HCT116 (cell line): ENCODE measurements around the gene GYG1. TPM values are rescaled to one million over a fixed set of nuclear protein-coding genes. Genes with fewer than 3 reads are reported as not detected.

Source experiments
- ATAC-seq: fragments of 200-7000 bp; cut with Tn5 transposase; 2 replicates; pipeline ENCODE4 v1.9.1; 2020; ENCODE audit warnings: mild to moderate bottlenecking, moderate library complexity
- BruUV-seq: library from RNA; stranded (reverse); fragments of 400-500 nt; replicated peaks from 2 replicates; lab custom pipeline; 2021; lab: Mats Ljungman, UMichigan
- CTCF ChIA-PET: fragments of 300-600 bp; sonication (Branson Sonifier 250); formaldehyde crosslinking; loops from one replicate; lab custom pipeline; 2021; ENCODE audit warnings: antibody characterized with exemption; lab: Charles Lee
- POLR2A ChIA-PET: fragments of 300-600, 350-600 bp; sonication (Branson Sonifier 250); formaldehyde crosslinking; loops from one replicate; lab custom pipeline; 2021; ENCODE audit warnings: antibody characterized with exemption; lab: Charles Lee
- RAD21 ChIA-PET, 2 experiments: fragments of 300-600 bp; sonication (Branson Sonifier 250); formaldehyde crosslinking; loops; one replicate each; lab custom pipeline; 2023; ENCODE audit warnings: low total read pairs in 2 of 2; ENCODE audit not compliant: uncharacterized antibody in 2 of 2, unreplicated experiment in 2 of 2, low non-redundant PET in 1 of 2; lab: Charles Lee
- DNase-seq: peaks from one replicate; pipeline ENCODE4 v3.0.0-alpha.2; 2010; ENCODE audit warnings: low read depth, low spot score
- H2AFZ ChIP-seq: fragments of 200-600 bp; shearing (Covaris generic), sonication (generic); 2 replicates; pipeline ENCODE4 v1.6.1; 2017; ENCODE audit warnings: low read depth, mixed run types, mixed read lengths, antibody characterized with exemption, low read length; ENCODE audit not compliant: poor library complexity, severe bottlenecking
- H3K27ac ChIP-seq: 2 replicates; pipeline ENCODE4 v1.5.1; 2012; ENCODE audit warnings: low read depth, low read length
- H3K27me3 ChIP-seq: fragments of 200-600 bp; sonication (generic); 2 replicates; pipeline ENCODE4 v1.6.1; 2016; ENCODE audit warnings: mixed run types, low read length, mixed read lengths; ENCODE audit not compliant: insufficient read depth
- H3K36me3 ChIP-seq, 2 experiments: fragments of 200-500 bp in 1 of 2; fragments of 200-600 bp in 1 of 2; sonication (Bioruptor generic) in 1 of 2; sonication (generic) in 1 of 2; 2 replicates each; pipeline versions ENCODE4 v1.5.1 to v1.6.1; 2014 to 2016; ENCODE audit warnings: low read length in 2 of 2, inconsistent platforms in 1 of 2, mixed read lengths in 1 of 2, mixed run types in 1 of 2; ENCODE audit not compliant: insufficient read depth in 2 of 2, control insufficient read depth in 1 of 2
- H3K4me1 ChIP-seq, 2 experiments: fragments of 200-600 bp in 1 of 2; sonication (generic) in 1 of 2; 2 replicates each; pipeline versions ENCODE4 v1.5.1 to v1.6.1; 2012 to 2017; ENCODE audit warnings: low read length in 2 of 2, inconsistent platforms in 1 of 2, mild to moderate bottlenecking in 1 of 2, mixed read lengths in 1 of 2, mixed run types in 1 of 2, moderate library complexity in 1 of 2; ENCODE audit not compliant: insufficient read depth in 2 of 2, control insufficient read depth in 1 of 2
- H3K4me2 ChIP-seq: fragments of 200-600 bp; sonication (generic); 2 replicates; pipeline ENCODE4 v1.6.1; 2017; ENCODE audit warnings: mixed run types, low read length, mixed read lengths
- H3K4me3 ChIP-seq, 2 experiments: fragments of 200-600 bp in 1 of 2; sonication (generic) in 1 of 2; replicated peaks in 1 of 2; 2 replicates each; pipeline ENCODE4 v1.5.1; 2011 to 2016; ENCODE audit warnings: low read length in 2 of 2, control low read depth in 1 of 2, low read depth in 1 of 2, mild to moderate bottlenecking in 1 of 2, mixed read lengths in 1 of 2, mixed run types in 1 of 2
- H3K79me2 ChIP-seq: fragments of 200-600 bp; sonication (generic); 2 replicates; pipeline ENCODE4 v1.6.1; 2017; ENCODE audit warnings: mild to moderate bottlenecking, mixed run types, low read length, moderate library complexity, mixed read lengths; ENCODE audit not compliant: insufficient read depth
- H3K9ac ChIP-seq: fragments of 200-600 bp; sonication (generic); 2 replicates; pipeline ENCODE4 v1.6.1; 2016; ENCODE audit warnings: low read length, mixed read lengths
- H3K9me2 ChIP-seq: fragments of 200-600 bp; sonication (generic), shearing (Covaris generic); 2 replicates; pipeline ENCODE4 v1.6.1; 2017; ENCODE audit warnings: mixed run types, mild to moderate bottlenecking, moderate library complexity; ENCODE audit not compliant: insufficient read depth
- H3K9me3 ChIP-seq, 2 experiments: fragments of 200-500 bp in 1 of 2; fragments of 200-600 bp in 1 of 2; sonication (Bioruptor generic) in 1 of 2; sonication (generic) in 1 of 2; 2 replicates each; pipeline ENCODE4 v1.6.1; 2014 to 2017; ENCODE audit warnings: low read length in 2 of 2, mixed read lengths in 2 of 2, inconsistent platforms in 1 of 2, low read depth in 1 of 2, mild to moderate bottlenecking in 1 of 2, mixed run types in 1 of 2, moderate library complexity in 1 of 2; ENCODE audit not compliant: control insufficient read depth in 1 of 2, insufficient read depth in 1 of 2
- H4K20me1 ChIP-seq: fragments of 200-600 bp; sonication (generic), shearing (Covaris generic); 2 replicates; pipeline ENCODE4 v1.6.1; 2017; ENCODE audit warnings: mixed run types, mild to moderate bottlenecking, moderate library complexity; ENCODE audit not compliant: insufficient read depth
- ATF3 ChIP-seq: IDR thresholded peaks from 2 replicates; pipeline ENCODE4 v1.6.1; 2012
- CEBPB ChIP-seq: IDR thresholded peaks from 2 replicates; pipeline ENCODE4 v1.6.1; 2012; ENCODE audit warnings: low read depth
- CTCF ChIP-seq, 3 experiments: fragments of 200-600 bp in 1 of 3; sonication (generic) in 1 of 3; IDR thresholded peaks in 2 of 3; conservative IDR thresholded peaks in 1 of 3; 2 replicates each; pipeline ENCODE4 v1.5.1; 2012 to 2017; ENCODE audit warnings: low read depth in 2 of 3, low read length in 2 of 3, antibody characterized with exemption in 1 of 3, borderline replicate concordance in 1 of 3, control low read depth in 1 of 3, mild to moderate bottlenecking in 1 of 3, mixed read lengths in 1 of 3, mixed run types in 1 of 3, moderate library complexity in 1 of 3; ENCODE audit not compliant: insufficient read depth in 1 of 3
- ELF1 ChIP-seq: IDR thresholded peaks from 2 replicates; pipeline ENCODE4 v1.6.1; 2012; ENCODE audit warnings: low read depth, borderline replicate concordance
- EZH2phosphoT487 ChIP-seq: fragments of 200-600 bp; IDR thresholded peaks from 2 replicates; pipeline ENCODE4 v1.6.1; 2018; ENCODE audit warnings: antibody characterized with exemption, borderline replicate concordance
- MAX ChIP-seq: IDR thresholded peaks from 2 replicates; pipeline ENCODE4 v1.6.1; 2012
- RAD21 ChIP-seq: IDR thresholded peaks from 2 replicates; pipeline ENCODE4 v1.6.1; 2012; ENCODE audit warnings: low read depth, mild to moderate bottlenecking
- SIN3A ChIP-seq: IDR thresholded peaks from 2 replicates; pipeline ENCODE4 v1.6.1; 2012; ENCODE audit warnings: low read depth
- SP1 ChIP-seq: IDR thresholded peaks from 2 replicates; pipeline ENCODE4 v1.6.1; 2012; ENCODE audit warnings: low read depth
- ZBTB33 ChIP-seq: IDR thresholded peaks from 2 replicates; pipeline ENCODE4 v1.6.1; 2011; ENCODE audit warnings: mild to moderate bottlenecking, low read length, moderate library complexity; ENCODE audit not compliant: insufficient replicate concordance; ENCODE audit errors: extremely low read depth
- ZNF274 ChIP-seq: fragments of 200-500 bp; sonication (Bioruptor generic); IDR thresholded peaks from 2 replicates; pipeline ENCODE4 v1.6.1; 2014; ENCODE audit warnings: mild to moderate bottlenecking, low read depth, low read length, inconsistent platforms
- intact Hi-C: fragments of 100-400 bp; cut with micrococcal nuclease; formaldehyde crosslinking; loops from 2 replicates; pipeline ENCODE4 v1.10.0; 2022
- total RNA-seq: library from RNA; stranded (reverse); gene quantifications from one replicate; pipeline ENCODE4 v1.2.1, GENCODE V29; 2021; ENCODE audit not compliant: unreplicated experiment

GYG1 gene
- total RNA-seq, 1 experiment from 2014 or later = 28.9 TPM

- DNase-seq (no peak), ATAC-seq (no peak)
- ChIA-PET CTCF (no interaction called here), RAD21 (no interaction called here), POLR2A (no interaction called here)
- Histone ChIP-seq H2AFZ (no peak overlapping the region), H3K9me3 (no peaks in the 10 kb centered on the region), H3K27ac (no peak overlapping the region), H3K79me2 (no peaks in the 10 kb centered on the region), H3K4me2 (no peak overlapping the region), H3K9me2 (no peaks in the 10 kb centered on the region), H3K27me3 (no peaks in the 10 kb centered on the region), H3K4me3 (no peak overlapping the region), H3K4me1 (no peaks in the 10 kb centered on the region), H3K9ac (no peak overlapping the region), H4K20me1 (no peaks in the 10 kb centered on the region; the same call in 1 of the 2 replicates), H3K36me3 (peaks cover 13 to 55% of the 10 kb centered on the region in 2 experiments; a peak in 3 of 4 replicates)
- intact Hi-C loops = no loop called here
- no peak for TF ChIP-seq SIN3A
- no peak for TF ChIP-seq ZBTB33
- TF ChIP-seq SP1 = no peak
- TF ChIP-seq RAD21 = no peak
- no peak for TF ChIP-seq EZH2phosphoT487
- no peak for TF ChIP-seq MAX
- no peak for TF ChIP-seq CEBPB
- TF ChIP-seq ELF1 = no peak
- no peak for TF ChIP-seq CTCF (IDR thresholded peaks at IDR 0.05 in 2 of 3, conservative IDR thresholded peaks at IDR 0.05 in 1 of 3; ENCODE audit: borderline replicate concordance in 1 of 3, insufficient read depth in 1 of 3, low read depth in 2 of 3, low read length in 2 of 3)
- TF ChIP-seq ATF3 = no peak
- TF ChIP-seq ZNF274 = no peak
- BruUV-seq = no TSS peak
Measured at GRCh38 chr3:149037684-149038083, 46.3 kb downstream of the GYG1 start.
